Heart right ventricle (tissue), 16 donors: ENCODE data around the gene ABCB11. TPM values are rescaled to one million over a fixed set of nuclear protein-coding genes. Genes with fewer than 3 reads are reported as not detected.

ENCODE experiments used
- ATAC-seq, 8 donors: fragments of 200-7000 bp; cut with Tn5 transposase; one replicate each; pipeline ENCODE4 v1.9.1; 2020; ENCODE audit warnings: mild to moderate bottlenecking in 8 of 8, moderate library complexity in 8 of 8, moderate number of reproducible peaks in 1 of 8
- DNase-seq, 2 donors: peaks; one replicate each; pipeline ENCODE4 v3.0.0-alpha.2; 2020
- H3K27ac ChIP-seq, 10 donors: fragments of 200-600 bp; sonication (generic) in 2 of 10; one replicate each; pipeline versions ENCODE4 v1.5.0 to v1.8.0; 2020 to 2022; ENCODE audit warnings: mild to moderate bottlenecking in 3 of 10
- H3K27me3 ChIP-seq, 7 donors: fragments of 200-600 bp; one replicate each; pipeline ENCODE4 v1.8.0; 2021 to 2022; ENCODE audit warnings: mild to moderate bottlenecking in 2 of 7
- H3K36me3 ChIP-seq, 9 donors: fragments of 200-600 bp; sonication (generic) in 1 of 9; one replicate each; pipeline versions ENCODE4 v1.5.0 to v1.8.0; 2020 to 2022; ENCODE audit warnings: mild to moderate bottlenecking in 2 of 9
- H3K4me1 ChIP-seq, 9 donors: fragments of 200-600 bp; sonication (generic) in 1 of 9; one replicate each; pipeline versions ENCODE4 v1.5.0 to v1.8.0; 2020 to 2022; ENCODE audit warnings: mild to moderate bottlenecking in 4 of 9
- H3K4me3 ChIP-seq, 10 donors: fragments of 200-600 bp; sonication (generic) in 2 of 10; one replicate each; pipeline versions ENCODE4 v1.5.0 to v1.8.0; 2020 to 2022; ENCODE audit warnings: mild to moderate bottlenecking in 7 of 10, moderate library complexity in 2 of 10
- H3K9me3 ChIP-seq, 11 donors: fragments of 200-600 bp in 10 of 11; sonication (generic) in 2 of 11; one replicate each; pipeline versions ENCODE4 v1.5.0 to v1.8.0; 2013 to 2022; ENCODE audit warnings: mild to moderate bottlenecking in 2 of 11, control low read depth in 1 of 11, moderate library complexity in 1 of 11
- CTCF ChIP-seq, 9 donors: fragments of 200-600 bp; sonication (generic) in 2 of 9; IDR thresholded peaks; one replicate each; pipeline versions ENCODE4 v1.5.0 to v1.8.0; 2021 to 2022; ENCODE audit warnings: antibody characterized with exemption in 9 of 9, mild to moderate bottlenecking in 5 of 9, moderate library complexity in 1 of 9
- WGBS, 2 donors: extraction: QIAGEN DNeasy Blood & Tissue Kit; methylation state at CpG; one replicate each; pipeline ENCODE4 v1.1.7; 2013; ENCODE audit warnings: inconsistent platforms in 1 of 2; 5-methylcytosine and 5-hydroxymethylcytosine counted together
- intact Hi-C, 10 donors: fragments of 100-400 bp; cut with DNase I; formaldehyde crosslinking; loops; one replicate each; pipeline versions ENCODE4 v1.11.1 to v1.14.2; 2022
- polyA plus RNA-seq, 2 donors: library from polyadenylated mRNA; stranded (reverse); fragments of 200-250 nt; gene quantifications; one replicate each; pipeline ENCODE4 v1.2.3, GENCODE V29; 2013
- total RNA-seq, 10 donors: library from RNA; stranded (reverse); fragmentation: NEBNext Ultra II Directional in 3 of 10; extraction: Animal tissue kit (Norgen Biotek cat#: 25700) in 3 of 10; gene quantifications; one replicate each; pipeline versions ENCODE4 v1.2.1 to v1.2.4, GENCODE V29; 2021 to 2023
- donor health status: Arrhythmogenic right ventricular cardiomyopathy.
- donor health status: ischemic (EF 13 %, LVEDD 7.1; RV severe dilation, severe dysfunction).
- donor health status: healthy with polysubstance abuse.
- donor health status: DM: no; HTN: yes; CAD: no.
- donor health status: DM: no; HTN: no; CAD: no.
- donor health status: ischemic (EF 25% LVEDD 6.9; RV normal size, moderate dysfunction).
- donor health status: ischemic (EF 25% LVEDD 5.7; RV mildly dilated, moderate dysfunction).
- donor health status: healthy.
- donor health status: DM: yes; HTN: yes; CAD: no.
- donor health status: Ischemic cardiomyopathy.
- donor health status: ischemic (EF 35%, LVEDD 5.7; RV mildly dilated, moderate dysfunction).
- donor health status: nonischemic (EF 11% LVEDD 7.7; RV severe dilation, severe dysfunction).
- donor health status: DM: yes; HTN: yes; CAD: no.
- donor health status: PGD.
- donor health status: ischemic (EF 29% LVEDD 5.4; RV normal size, mild dysfunction).
- donor health status: nonischemic (EF 23%, LVEDD 6.1; RV moderate dilation, normal function).

ABCB11 gene
- total and polyA plus RNA-seq, 12 donors: 0.01 to 0.23 (median 0.06) TPM; not detected in 7

GRCh38 chr2:168951871-168952270, 79.3 kb downstream of the ABCB11 start:
- ATAC-seq (no peak), DNase-seq (no peak)
- H3K9me3 ChIP-seq: peaks cover 0 to 29% (median 2%) of the 10 kb centered on the region in 11 donors
- TF ChIP-seq CTCF (IDR thresholded peaks at IDR 0.05): no peak
- WGBS, 2 donors: 91 to 96% methylated on average over 1 of the region's 1 CpG
- H3K4me3 ChIP-seq: no peak overlapping the region
- no peaks in the 10 kb centered on the region for H3K4me1 ChIP-seq
- intact Hi-C loops: no loop called here
- H3K27me3 ChIP-seq: peaks cover 0 to 4% (median 0%) of the 10 kb centered on the region in 7 donors
- H3K27ac ChIP-seq: no peak overlapping the region
- no peaks in the 10 kb centered on the region for H3K36me3 ChIP-seq

- intact Hi-C loops: loop anchor here in 1 of 10 donors (5.0 kb wide), 1 partner anchor 273 kb away; no protein-coding TSS in a partner anchor
- Histone ChIP-seq H3K9me3 (peaks cover 0 to 25% (median 2%) of the 10 kb centered on the region in 11 donors), H3K36me3 (no peaks in the 10 kb centered on the region), H3K27me3 (no peaks in the 10 kb centered on the region), H3K4me3 (no peak overlapping the region), H3K4me1 (no peaks in the 10 kb centered on the region), H3K27ac (no peak overlapping the region)
- DNase-seq: no peak
- ATAC-seq: no peak
- WGBS, 2 donors: 94 to 98% methylated on average over 1 of the region's 1 CpG
- no peak for TF ChIP-seq CTCF (IDR thresholded peaks at IDR 0.05)
Observed at GRCh38 chr2:168949324-168949723, 81.8 kb downstream of the ABCB11 start.

GRCh38 chr2:168948621-168949212, 82.4 kb downstream of the ABCB11 start:
- DNase-seq: no peak
- Histone ChIP-seq H3K27me3 (no peaks in the 10 kb centered on the region), H3K36me3 (no peaks in the 10 kb centered on the region), H3K27ac (no peak overlapping the region), H3K4me3 (no peak overlapping the region), H3K4me1 (no peaks in the 10 kb centered on the region), H3K9me3 (peaks cover 0 to 19% (median 2%) of the 10 kb centered on the region in 11 donors)
- TF ChIP-seq CTCF (IDR thresholded peaks at IDR 0.05): peak; percentile 12 to 59 (median 46)
- ATAC-seq: no peak
- intact Hi-C loops: loop anchor here in 1 of 10 donors (5.0 kb wide), 1 partner anchor 274 kb away; no protein-coding TSS in a partner anchor
- WGBS, 2 donors: 62% methylated on average over 6 of the region's 6 CpGs

- H3K27ac ChIP-seq: no peak overlapping the region
- TF ChIP-seq CTCF (IDR thresholded peaks at IDR 0.05): no peak
- no peak for ATAC-seq
- WGBS, 2 donors: 33 to 42% methylated on average over 4 of the region's 4 CpGs
- DNase-seq: no peak
- H3K36me3 ChIP-seq: no peaks in the 10 kb centered on the region
- peaks cover 0 to 8% (median 0%) of the 10 kb centered on the region in 11 donors for H3K9me3 ChIP-seq
- H3K27me3 ChIP-seq: no peaks in the 10 kb centered on the region
- H3K4me3 ChIP-seq: no peak overlapping the region
- H3K4me1 ChIP-seq: peaks cover 0 to 6% (median 0%) of the 10 kb centered on the region in 9 donors
- intact Hi-C loops: loop anchor here in 1 of 10 donors (5.0 kb wide), 1 partner anchor 277 kb away; no protein-coding TSS in a partner anchor
Observed at GRCh38 chr2:168945508-168945907, 85.6 kb downstream of the ABCB11 start.
